Astrocyte (in vitro differentiated cells and primary cell): ENCODE data around the gene LIPH. TPM values are rescaled to one million over a fixed set of nuclear protein-coding genes. Genes with fewer than 3 reads are reported as not detected.

ENCODE experiments used
- DNase-seq: peaks from one replicate; pipeline ENCODE4 v3.0.0-alpha.2; 2010; ENCODE audit warnings: low read depth
- FAIRE-seq: peaks from 2 replicates; lab custom pipeline; 2011; peaks lifted over from hg19 to GRCh38; lab: Jason Lieb, UNC
- H2AFZ ChIP-seq: 2 replicates; pipeline ENCODE4 v1.6.0; 2012; ENCODE audit warnings: low read depth, low read length, inconsistent platforms
- H3K27ac ChIP-seq: 2 replicates; pipeline ENCODE4 v1.5.1; 2011; ENCODE audit warnings: low read depth, low read length, inconsistent platforms
- H3K27me3 ChIP-seq: 2 replicates; pipeline ENCODE4 v1.6.0; 2011; ENCODE audit warnings: low read length, inconsistent platforms; ENCODE audit not compliant: insufficient read depth
- H3K36me3 ChIP-seq: 2 replicates; pipeline ENCODE4 v1.5.1; 2011; ENCODE audit warnings: low read length, inconsistent platforms; ENCODE audit not compliant: insufficient read depth
- H3K4me1 ChIP-seq: 2 replicates; pipeline ENCODE4 v1.5.1; 2011; ENCODE audit warnings: low read length, inconsistent platforms; ENCODE audit not compliant: insufficient read depth
- H3K4me2 ChIP-seq: 2 replicates; pipeline ENCODE4 v1.6.0; 2012; ENCODE audit warnings: low read length, inconsistent platforms
- H3K4me3 ChIP-seq: 2 replicates; pipeline ENCODE4 v1.5.1; 2011; ENCODE audit warnings: low read depth, mild to moderate bottlenecking, low read length, inconsistent platforms; ENCODE audit not compliant: insufficient read depth
- H3K79me2 ChIP-seq: 2 replicates; pipeline ENCODE4 v1.6.0; 2012; ENCODE audit warnings: mild to moderate bottlenecking, low read length, inconsistent platforms; ENCODE audit not compliant: insufficient read depth
- H3K9ac ChIP-seq: 2 replicates; pipeline ENCODE4 v1.6.0; 2012; ENCODE audit warnings: mild to moderate bottlenecking, low read length, inconsistent platforms
- H3K9me3 ChIP-seq: 2 replicates; pipeline ENCODE4 v1.5.1; 2012; ENCODE audit warnings: low read depth, mild to moderate bottlenecking, low read length, inconsistent platforms; ENCODE audit not compliant: insufficient read depth
- H4K20me1 ChIP-seq: 2 replicates; pipeline ENCODE4 v1.6.0; 2012; ENCODE audit warnings: low read length, inconsistent platforms; ENCODE audit not compliant: insufficient read depth
- H3K27ac Mint-ChIP-seq: one replicate; pipeline ENCODE4 v1.8.0; 2021; ENCODE audit warnings: mild to moderate bottlenecking, mixed read lengths; ENCODE audit not compliant: unreplicated experiment
- H3K27me3 Mint-ChIP-seq: one replicate; pipeline ENCODE4 v1.8.0; 2021; ENCODE audit warnings: low read depth, mixed read lengths; ENCODE audit not compliant: unreplicated experiment
- H3K36me3 Mint-ChIP-seq: one replicate; pipeline ENCODE4 v1.8.0; 2021; ENCODE audit warnings: low read depth, mixed read lengths; ENCODE audit not compliant: unreplicated experiment
- H3K4me1 Mint-ChIP-seq: one replicate; pipeline ENCODE4 v1.8.0; 2021; ENCODE audit warnings: low read depth, mixed read lengths; ENCODE audit not compliant: unreplicated experiment
- H3K4me3 Mint-ChIP-seq: one replicate; pipeline ENCODE4 v1.8.0; 2021; ENCODE audit warnings: mild to moderate bottlenecking, moderate library complexity, mixed read lengths; ENCODE audit not compliant: unreplicated experiment
- H3K9me3 Mint-ChIP-seq: one replicate; pipeline ENCODE4 v1.8.0; 2021; ENCODE audit warnings: mild to moderate bottlenecking, mixed read lengths; ENCODE audit not compliant: unreplicated experiment
- EZH2 ChIP-seq: IDR thresholded peaks from 2 replicates; pipeline ENCODE4 v1.6.1; 2012; ENCODE audit warnings: mild to moderate bottlenecking, low read length, inconsistent platforms; ENCODE audit not compliant: insufficient read depth
- total RNA-seq: library from RNA; stranded (reverse); gene quantifications from 2 replicates; pipeline ENCODE4 v1.2.1, GENCODE V29; 2021
- TF ChIP-seq, protein P1 (sequence below): IDR thresholded peaks from 2 replicates; pipeline ENCODE4 v1.5.1; 2011; ENCODE audit warnings: low read depth, mild to moderate bottlenecking, inconsistent platforms, low read length, moderate library complexity; ENCODE audit not compliant: insufficient read depth

Gene LIPH
- total RNA-seq, 1 donor from 2014 or later: 6.4 TPM

DNA sequence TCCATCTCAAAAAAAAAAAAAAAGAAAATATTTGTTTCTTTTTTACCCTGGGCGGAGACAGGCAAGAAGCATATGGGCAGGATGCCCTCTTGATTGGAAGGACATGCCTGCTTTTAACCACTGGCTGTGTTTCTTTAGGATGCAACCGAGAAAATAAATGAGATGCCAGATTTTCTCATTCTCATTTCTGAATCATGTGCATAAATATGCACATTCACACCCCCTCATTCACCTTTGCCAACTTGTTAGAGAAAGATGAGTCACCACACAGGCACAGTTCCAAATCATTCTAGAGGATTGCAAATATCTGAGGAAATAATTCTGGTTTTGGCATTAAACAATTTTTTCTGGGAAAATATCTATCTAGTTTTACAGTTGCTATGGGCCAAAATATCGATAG, 3.3 kb downstream of the LIPH start:
- Histone ChIP-seq H3K4me3 (no peak overlapping the region), H3K36me3 (no peaks in the 10 kb centered on the region), H3K9me3 (no peaks in the 10 kb centered on the region), H3K79me2 (no peaks in the 10 kb centered on the region), H3K4me1 (peaks cover 14% of the 10 kb centered on the region), H3K9ac (no peak overlapping the region), H3K27me3 (no peaks in the 10 kb centered on the region), H4K20me1 (no peaks in the 10 kb centered on the region), H3K27ac (peak overlapping the region; percentile 56), H3K4me2 (peak overlapping the region; percentile 1), H2AFZ (no peak overlapping the region)
- Mint-ChIP-seq H3K27me3 (no peaks in the 10 kb centered on the region), H3K36me3 (no peaks in the 10 kb centered on the region), H3K4me3 (no peak overlapping the region), H3K4me1 (peaks cover 7% of the 10 kb centered on the region), H3K9me3 (no peaks in the 10 kb centered on the region), H3K27ac (no peak overlapping the region)
- TF ChIP-seq EZH2: no peak
- TF ChIP-seq, protein P1, sequence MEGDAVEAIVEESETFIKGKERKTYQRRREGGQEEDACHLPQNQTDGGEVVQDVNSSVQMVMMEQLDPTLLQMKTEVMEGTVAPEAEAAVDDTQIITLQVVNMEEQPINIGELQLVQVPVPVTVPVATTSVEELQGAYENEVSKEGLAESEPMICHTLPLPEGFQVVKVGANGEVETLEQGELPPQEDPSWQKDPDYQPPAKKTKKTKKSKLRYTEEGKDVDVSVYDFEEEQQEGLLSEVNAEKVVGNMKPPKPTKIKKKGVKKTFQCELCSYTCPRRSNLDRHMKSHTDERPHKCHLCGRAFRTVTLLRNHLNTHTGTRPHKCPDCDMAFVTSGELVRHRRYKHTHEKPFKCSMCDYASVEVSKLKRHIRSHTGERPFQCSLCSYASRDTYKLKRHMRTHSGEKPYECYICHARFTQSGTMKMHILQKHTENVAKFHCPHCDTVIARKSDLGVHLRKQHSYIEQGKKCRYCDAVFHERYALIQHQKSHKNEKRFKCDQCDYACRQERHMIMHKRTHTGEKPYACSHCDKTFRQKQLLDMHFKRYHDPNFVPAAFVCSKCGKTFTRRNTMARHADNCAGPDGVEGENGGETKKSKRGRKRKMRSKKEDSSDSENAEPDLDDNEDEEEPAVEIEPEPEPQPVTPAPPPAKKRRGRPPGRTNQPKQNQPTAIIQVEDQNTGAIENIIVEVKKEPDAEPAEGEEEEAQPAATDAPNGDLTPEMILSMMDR: no peak
- DNase-seq (peak; percentile 98), FAIRE-seq (peak; percentile 60)

DNA sequence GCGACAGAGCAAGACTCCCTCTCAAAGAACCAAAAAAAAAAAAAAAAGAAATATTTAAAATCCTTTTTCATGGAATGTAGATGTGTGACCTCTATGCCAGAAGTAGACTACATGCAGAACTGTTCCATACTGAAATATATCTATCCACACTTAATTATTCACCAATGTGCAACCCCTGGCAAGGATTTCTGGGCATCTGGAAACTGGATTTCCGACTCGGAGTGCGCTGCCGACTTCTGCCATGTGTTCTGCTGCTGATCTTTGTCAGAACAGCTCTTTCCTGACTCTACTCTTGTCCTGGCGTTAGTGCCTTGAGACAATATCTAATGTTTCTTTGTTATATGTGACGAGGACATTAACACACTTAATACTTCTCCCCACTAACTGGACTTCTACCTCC, 11.7 kb downstream of the LIPH start:
- no peak overlapping the region for H3K9ac ChIP-seq
- H3K4me3 ChIP-seq: no peak overlapping the region
- TF ChIP-seq, protein P1: no peak
- no peak for TF ChIP-seq EZH2
- Mint-ChIP-seq H3K27me3 (no peaks in the 10 kb centered on the region), H3K4me1 (peaks cover 10% of the 10 kb centered on the region), H3K9me3 (no peaks in the 10 kb centered on the region), H3K36me3 (no peaks in the 10 kb centered on the region), H3K27ac (no peak overlapping the region), H3K4me3 (no peak overlapping the region)
- no peaks in the 10 kb centered on the region for H3K36me3 ChIP-seq
- H4K20me1 ChIP-seq: no peaks in the 10 kb centered on the region
- peaks cover 5% of the 10 kb centered on the region for H3K4me1 ChIP-seq
- no peak overlapping the region for H3K27ac ChIP-seq
- H3K27me3 ChIP-seq: peaks cover 4% of the 10 kb centered on the region
- no peak overlapping the region for H3K4me2 ChIP-seq
- H2AFZ ChIP-seq: no peak overlapping the region
- no peak for FAIRE-seq
- no peaks in the 10 kb centered on the region for H3K9me3 ChIP-seq
- no peaks in the 10 kb centered on the region for H3K79me2 ChIP-seq
- no peak for DNase-seq

DNA sequence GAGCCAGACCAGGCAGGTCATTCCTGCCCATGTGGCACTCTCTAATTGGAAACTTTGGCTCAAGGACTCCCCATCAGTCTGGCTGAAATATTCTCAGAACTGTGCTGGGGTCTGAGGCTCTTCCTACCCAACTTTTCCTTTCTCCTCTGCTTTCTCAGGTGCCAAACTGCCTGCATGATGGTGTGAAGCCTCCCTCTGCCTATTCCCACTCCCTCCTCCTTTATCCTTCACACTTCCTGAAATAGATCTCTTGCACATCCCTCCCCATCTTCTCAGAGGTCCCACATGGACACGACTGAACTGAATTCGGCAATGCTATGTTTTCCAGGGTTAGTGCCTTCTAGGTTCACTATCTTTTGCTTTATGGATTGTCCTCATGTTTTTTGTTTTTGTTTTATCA, 12.5 kb downstream of the LIPH start:
- Histone ChIP-seq H3K4me3 (no peak overlapping the region), H3K9ac (no peak overlapping the region), H2AFZ (no peak overlapping the region), H3K79me2 (no peaks in the 10 kb centered on the region), H3K4me2 (no peak overlapping the region), H3K4me1 (peaks cover 5% of the 10 kb centered on the region), H3K27ac (no peak overlapping the region), H3K27me3 (peaks cover 4% of the 10 kb centered on the region), H3K36me3 (no peaks in the 10 kb centered on the region), H4K20me1 (no peaks in the 10 kb centered on the region), H3K9me3 (no peaks in the 10 kb centered on the region)
- Mint-ChIP-seq H3K4me1 (peaks cover 10% of the 10 kb centered on the region), H3K36me3 (no peaks in the 10 kb centered on the region), H3K4me3 (no peak overlapping the region), H3K27ac (no peak overlapping the region), H3K27me3 (no peaks in the 10 kb centered on the region), H3K9me3 (no peaks in the 10 kb centered on the region)
- DNase-seq: no peak
- TF ChIP-seq EZH2: no peak
- TF ChIP-seq, protein P1: no peak
- no peak for FAIRE-seq
